H1 (cell line): ENCODE data around the gene NAV3. TPM values are rescaled to one million over a fixed set of nuclear protein-coding genes. Genes with fewer than 3 reads are reported as not detected.

Source experiments
- ASH2L ChIP-seq: fragments of 200-600, 300-600 bp; sonication (generic); IDR thresholded peaks from one replicate; pipeline ENCODE4 v1.7.1; 2017; ENCODE audit warnings: low read length
- CHD1 ChIP-seq: IDR thresholded peaks from 2 replicates; pipeline ENCODE4 v1.6.1; 2012; ENCODE audit warnings: low read depth, low read length, improper control_type of control experiment
- HDAC6 ChIP-seq: IDR thresholded peaks from one replicate; pipeline ENCODE4 v1.7.1; 2012; ENCODE audit warnings: low read depth, mild to moderate bottlenecking, inconsistent platforms, low read length, moderate library complexity
- POU5F1 ChIP-seq: IDR thresholded peaks from 2 replicates; pipeline ENCODE4 v1.6.1; 2011; ENCODE audit warnings: low read depth, mild to moderate bottlenecking, low read length, moderate library complexity
- SIX5 ChIP-seq: IDR thresholded peaks from 2 replicates; pipeline ENCODE4 v1.6.1; 2011; ENCODE audit warnings: mild to moderate bottlenecking, low read depth, low read length
- SP1 ChIP-seq: IDR thresholded peaks from 2 replicates; pipeline ENCODE4 v1.6.1; 2011; ENCODE audit warnings: low read depth, low read length
- polyA plus RNA-seq, 7 experiments: library from polyadenylated mRNA; depleted of rRNA in 3 of 7; stranded (reverse) in 5 of 7; unstranded in 2 of 7; fragments of >200 nt in 5 of 7; fragments of 200-250 nt in 2 of 7; gene quantifications; 1 replicate in 5 of 7; 2 replicates in 1 of 7; 4 replicates in 1 of 7; pipeline versions ENCODE4 v1.2.1 to v1.2.3, GENCODE V29; 2011 to 2013; ENCODE audit warnings: missing spikeins in 2 of 7, mixed read lengths in 2 of 7
- total RNA-seq: library from RNA; stranded (reverse); fragmentation: NEBNext Ultra II Directional; extraction: Animal tissue kit (Norgen Biotek cat#: 25700); gene quantifications from 2 replicates; pipeline ENCODE4 v1.2.1, GENCODE V29; 2021
- TF ChIP-seq, protein P1 (sequence below): fragments of 300-600 bp; sonication (generic); IDR thresholded peaks from 2 replicates; pipeline ENCODE4 v1.7.1; 2012; ENCODE audit warnings: low read length, moderate library complexity, mild to moderate bottlenecking, inconsistent platforms; ENCODE audit not compliant: insufficient replicate concordance

Gene NAV3
- total and polyA plus RNA-seq, 2 of the 8 experiments (the other 6 are each of a cell fraction or from before 2014, with no cell fraction given) = 0.47 to 5.0 TPM

DNA sequence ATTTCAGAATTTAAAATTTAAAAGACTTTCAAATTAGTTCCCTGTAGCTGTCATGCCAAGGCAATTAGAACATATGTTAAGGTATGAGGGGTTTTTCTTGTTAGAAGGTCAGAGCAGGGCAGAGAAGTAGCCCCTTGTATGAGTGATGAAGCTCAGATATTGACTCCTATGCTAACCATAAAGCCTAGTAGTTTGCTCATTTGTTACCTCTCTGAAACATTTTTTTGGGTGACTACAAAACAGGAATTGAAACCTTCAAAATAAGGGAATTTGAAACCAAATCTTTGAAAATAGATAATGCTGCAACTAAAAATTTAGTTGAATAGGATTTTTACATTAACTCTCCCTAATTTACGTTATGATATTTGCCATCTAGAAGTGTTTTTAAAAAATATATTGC, 333.5 kb downstream of the NAV3 start (continued):
- TF ChIP-seq, protein P1, sequence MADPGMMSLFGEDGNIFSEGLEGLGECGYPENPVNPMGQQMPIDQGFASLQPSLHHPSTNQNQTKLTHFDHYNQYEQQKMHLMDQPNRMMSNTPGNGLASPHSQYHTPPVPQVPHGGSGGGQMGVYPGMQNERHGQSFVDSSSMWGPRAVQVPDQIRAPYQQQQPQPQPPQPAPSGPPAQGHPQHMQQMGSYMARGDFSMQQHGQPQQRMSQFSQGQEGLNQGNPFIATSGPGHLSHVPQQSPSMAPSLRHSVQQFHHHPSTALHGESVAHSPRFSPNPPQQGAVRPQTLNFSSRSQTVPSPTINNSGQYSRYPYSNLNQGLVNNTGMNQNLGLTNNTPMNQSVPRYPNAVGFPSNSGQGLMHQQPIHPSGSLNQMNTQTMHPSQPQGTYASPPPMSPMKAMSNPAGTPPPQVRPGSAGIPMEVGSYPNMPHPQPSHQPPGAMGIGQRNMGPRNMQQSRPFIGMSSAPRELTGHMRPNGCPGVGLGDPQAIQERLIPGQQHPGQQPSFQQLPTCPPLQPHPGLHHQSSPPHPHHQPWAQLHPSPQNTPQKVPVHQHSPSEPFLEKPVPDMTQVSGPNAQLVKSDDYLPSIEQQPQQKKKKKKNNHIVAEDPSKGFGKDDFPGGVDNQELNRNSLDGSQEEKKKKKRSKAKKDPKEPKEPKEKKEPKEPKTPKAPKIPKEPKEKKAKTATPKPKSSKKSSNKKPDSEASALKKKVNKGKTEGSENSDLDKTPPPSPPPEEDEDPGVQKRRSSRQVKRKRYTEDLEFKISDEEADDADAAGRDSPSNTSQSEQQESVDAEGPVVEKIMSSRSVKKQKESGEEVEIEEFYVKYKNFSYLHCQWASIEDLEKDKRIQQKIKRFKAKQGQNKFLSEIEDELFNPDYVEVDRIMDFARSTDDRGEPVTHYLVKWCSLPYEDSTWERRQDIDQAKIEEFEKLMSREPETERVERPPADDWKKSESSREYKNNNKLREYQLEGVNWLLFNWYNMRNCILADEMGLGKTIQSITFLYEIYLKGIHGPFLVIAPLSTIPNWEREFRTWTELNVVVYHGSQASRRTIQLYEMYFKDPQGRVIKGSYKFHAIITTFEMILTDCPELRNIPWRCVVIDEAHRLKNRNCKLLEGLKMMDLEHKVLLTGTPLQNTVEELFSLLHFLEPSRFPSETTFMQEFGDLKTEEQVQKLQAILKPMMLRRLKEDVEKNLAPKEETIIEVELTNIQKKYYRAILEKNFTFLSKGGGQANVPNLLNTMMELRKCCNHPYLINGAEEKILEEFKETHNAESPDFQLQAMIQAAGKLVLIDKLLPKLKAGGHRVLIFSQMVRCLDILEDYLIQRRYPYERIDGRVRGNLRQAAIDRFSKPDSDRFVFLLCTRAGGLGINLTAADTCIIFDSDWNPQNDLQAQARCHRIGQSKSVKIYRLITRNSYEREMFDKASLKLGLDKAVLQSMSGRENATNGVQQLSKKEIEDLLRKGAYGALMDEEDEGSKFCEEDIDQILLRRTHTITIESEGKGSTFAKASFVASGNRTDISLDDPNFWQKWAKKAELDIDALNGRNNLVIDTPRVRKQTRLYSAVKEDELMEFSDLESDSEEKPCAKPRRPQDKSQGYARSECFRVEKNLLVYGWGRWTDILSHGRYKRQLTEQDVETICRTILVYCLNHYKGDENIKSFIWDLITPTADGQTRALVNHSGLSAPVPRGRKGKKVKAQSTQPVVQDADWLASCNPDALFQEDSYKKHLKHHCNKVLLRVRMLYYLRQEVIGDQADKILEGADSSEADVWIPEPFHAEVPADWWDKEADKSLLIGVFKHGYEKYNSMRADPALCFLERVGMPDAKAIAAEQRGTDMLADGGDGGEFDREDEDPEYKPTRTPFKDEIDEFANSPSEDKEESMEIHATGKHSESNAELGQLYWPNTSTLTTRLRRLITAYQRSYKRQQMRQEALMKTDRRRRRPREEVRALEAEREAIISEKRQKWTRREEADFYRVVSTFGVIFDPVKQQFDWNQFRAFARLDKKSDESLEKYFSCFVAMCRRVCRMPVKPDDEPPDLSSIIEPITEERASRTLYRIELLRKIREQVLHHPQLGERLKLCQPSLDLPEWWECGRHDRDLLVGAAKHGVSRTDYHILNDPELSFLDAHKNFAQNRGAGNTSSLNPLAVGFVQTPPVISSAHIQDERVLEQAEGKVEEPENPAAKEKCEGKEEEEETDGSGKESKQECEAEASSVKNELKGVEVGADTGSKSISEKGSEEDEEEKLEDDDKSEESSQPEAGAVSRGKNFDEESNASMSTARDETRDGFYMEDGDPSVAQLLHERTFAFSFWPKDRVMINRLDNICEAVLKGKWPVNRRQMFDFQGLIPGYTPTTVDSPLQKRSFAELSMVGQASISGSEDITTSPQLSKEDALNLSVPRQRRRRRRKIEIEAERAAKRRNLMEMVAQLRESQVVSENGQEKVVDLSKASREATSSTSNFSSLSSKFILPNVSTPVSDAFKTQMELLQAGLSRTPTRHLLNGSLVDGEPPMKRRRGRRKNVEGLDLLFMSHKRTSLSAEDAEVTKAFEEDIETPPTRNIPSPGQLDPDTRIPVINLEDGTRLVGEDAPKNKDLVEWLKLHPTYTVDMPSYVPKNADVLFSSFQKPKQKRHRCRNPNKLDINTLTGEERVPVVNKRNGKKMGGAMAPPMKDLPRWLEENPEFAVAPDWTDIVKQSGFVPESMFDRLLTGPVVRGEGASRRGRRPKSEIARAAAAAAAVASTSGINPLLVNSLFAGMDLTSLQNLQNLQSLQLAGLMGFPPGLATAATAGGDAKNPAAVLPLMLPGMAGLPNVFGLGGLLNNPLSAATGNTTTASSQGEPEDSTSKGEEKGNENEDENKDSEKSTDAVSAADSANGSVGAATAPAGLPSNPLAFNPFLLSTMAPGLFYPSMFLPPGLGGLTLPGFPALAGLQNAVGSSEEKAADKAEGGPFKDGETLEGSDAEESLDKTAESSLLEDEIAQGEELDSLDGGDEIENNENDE = no peak
- TF ChIP-seq SIX5 (no peak), POU5F1 (no peak), CHD1 (no peak), ASH2L (no peak), SP1 (no peak), HDAC6 (no peak)
- TF ChIP-seq, all 59 proteins: peak for 0
